Skin of body (tissue), 2 donors: ENCODE results near the gene SLC6A3. TPM values are rescaled to one million over a fixed set of nuclear protein-coding genes. Genes with fewer than 3 reads are reported as not detected.
"Not testable (repeated sequence)": the region's sequence is repeated elsewhere in the genome, so short reads cannot be mapped to it uniquely, and the experiment has no call there.

Experiments used
- DNase-seq: peaks from one replicate; lab custom pipeline; 2025; lab: John Stamatoyannopoulos, UW
- total RNA-seq: library from RNA; depleted of rRNA; stranded (reverse); fragments of >200 nt; gene quantifications from one replicate; pipeline ENCODE4 v1.2.3, GENCODE V29; 2014

The SLC6A3 gene
- total RNA-seq, 1 donor from 2014 or later: not detected

DNA sequence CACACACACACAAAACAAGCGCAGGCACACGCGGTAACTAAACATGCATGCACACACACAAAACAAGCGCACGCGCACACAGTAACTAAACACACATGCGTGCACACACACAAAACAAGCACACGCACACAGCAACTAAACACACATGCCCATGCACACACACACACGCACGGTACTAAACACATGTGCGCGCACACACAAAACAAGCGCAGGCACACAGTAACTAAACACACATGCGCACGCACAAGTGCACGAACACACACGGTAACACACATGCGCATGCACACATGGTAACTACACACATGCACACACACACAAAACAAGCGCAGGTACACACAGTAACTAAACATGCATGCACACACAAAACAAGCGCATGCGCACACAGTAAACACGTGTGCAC, 19.9 kb upstream of the SLC6A3 start:
- DNase-seq: no peak

DNA sequence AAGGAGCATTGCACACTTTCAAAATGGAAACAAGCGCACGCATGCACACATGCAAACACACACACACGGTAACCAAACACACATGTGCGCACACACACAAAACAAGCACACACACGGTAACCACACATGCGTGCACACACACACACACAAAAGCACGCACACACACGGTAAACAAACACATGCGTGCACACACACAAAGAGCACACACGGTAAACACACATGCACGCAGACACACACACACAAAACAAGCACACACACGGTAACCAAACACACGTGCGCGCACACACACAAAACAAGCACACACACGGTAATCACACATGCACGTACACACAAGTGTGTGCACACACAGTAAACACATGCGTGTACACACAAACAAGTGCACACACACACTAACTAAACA, 19.3 kb upstream of the SLC6A3 start:
- DNase-seq: no peak

DNA sequence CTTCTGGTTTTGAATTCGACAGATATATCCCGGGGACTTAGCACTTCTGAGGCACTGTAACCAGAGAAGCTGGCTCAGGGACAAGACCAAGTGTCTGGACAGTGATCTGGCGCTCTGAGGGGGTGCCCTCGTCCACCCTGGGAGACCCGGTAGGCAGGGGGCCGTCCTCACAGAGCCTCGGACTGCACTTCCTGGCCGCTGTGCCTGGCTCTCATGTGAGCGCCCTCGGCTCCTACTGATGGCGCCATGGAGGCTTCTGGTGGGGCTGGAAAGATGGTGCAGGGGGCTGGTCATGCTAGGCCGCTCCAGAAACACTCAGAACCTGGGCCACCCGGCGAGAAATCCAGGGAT, 18.8 kb upstream of the SLC6A3 start:
- no peak for DNase-seq

DNA sequence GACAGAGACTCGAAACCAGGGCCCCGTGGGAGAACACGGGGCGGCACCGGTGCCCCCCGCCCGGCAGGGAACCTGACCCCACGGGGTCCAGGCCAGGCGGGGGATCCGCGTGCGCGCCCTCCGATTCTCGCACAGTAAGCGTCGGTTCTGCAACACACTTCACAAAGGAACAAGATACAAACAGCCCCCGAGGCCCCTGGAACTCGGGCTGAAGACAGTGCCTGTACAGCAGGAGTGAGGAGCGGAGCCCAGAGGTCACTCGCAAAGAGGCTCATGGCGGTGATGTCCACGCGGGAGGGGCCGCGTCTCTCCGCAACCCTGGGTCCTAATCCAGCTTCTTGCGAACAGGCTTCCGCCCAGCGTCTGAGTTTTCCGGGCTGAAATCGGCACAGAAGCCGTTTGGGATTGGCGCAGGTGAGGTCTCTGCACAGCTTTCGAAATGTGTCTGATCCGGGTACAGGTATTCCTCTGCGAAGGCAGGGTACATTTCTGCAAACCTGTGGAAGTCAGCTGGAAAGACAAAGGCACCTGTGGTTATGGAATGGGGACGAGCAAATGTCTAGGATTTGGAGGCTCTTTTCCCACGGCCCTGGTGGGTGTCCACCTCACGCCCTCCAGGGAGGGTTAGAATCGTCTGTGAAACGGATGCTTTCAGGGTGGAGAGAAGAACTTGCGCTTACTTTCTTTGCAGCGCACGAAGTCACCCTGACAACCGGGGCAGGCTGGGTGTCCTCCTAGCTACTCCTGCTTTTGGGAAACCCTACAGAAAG, 18.3 kb upstream of the SLC6A3 start:
- DNase-seq: no peak

DNA sequence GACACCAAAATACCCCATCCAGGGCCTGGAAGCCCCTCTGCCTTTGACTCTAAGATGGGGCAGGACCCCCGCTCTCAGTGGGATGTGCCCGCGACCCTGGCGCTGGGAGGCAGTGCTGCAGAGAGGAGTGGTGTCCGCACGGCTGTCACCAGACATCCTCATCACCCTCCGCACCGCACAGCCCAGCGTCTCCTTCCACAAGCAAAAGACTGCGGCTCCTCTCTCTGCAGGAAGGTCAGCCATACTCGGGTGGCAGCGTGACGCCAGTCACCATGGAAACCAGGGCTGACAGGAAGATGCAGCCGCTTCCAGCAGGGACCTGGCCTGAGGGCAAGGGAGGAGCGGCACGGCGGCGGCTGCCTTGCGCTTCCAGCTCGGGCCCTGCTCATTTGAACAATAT, 17.1 kb upstream of the SLC6A3 start:
- no peak for DNase-seq

DNA sequence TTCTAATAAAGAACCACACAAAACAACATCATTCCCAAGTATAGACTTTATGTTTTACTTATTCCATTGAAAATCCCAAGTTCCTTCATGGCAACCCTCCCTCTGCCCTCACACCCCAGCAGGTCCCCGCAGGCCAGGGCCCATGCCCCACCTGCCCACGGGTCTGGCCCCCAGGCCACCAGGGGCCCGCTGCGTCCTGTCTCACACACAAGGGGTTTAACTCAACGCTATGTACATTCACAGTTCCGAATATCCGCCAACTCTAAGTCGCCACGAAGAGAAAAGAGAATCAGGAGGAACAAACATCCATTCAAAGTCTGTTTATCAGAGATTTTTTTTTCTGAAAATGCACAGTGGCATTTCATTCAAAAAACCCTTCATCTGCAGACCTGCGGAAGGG, 16.2 kb upstream of the SLC6A3 start:
- no peak for DNase-seq

DNA sequence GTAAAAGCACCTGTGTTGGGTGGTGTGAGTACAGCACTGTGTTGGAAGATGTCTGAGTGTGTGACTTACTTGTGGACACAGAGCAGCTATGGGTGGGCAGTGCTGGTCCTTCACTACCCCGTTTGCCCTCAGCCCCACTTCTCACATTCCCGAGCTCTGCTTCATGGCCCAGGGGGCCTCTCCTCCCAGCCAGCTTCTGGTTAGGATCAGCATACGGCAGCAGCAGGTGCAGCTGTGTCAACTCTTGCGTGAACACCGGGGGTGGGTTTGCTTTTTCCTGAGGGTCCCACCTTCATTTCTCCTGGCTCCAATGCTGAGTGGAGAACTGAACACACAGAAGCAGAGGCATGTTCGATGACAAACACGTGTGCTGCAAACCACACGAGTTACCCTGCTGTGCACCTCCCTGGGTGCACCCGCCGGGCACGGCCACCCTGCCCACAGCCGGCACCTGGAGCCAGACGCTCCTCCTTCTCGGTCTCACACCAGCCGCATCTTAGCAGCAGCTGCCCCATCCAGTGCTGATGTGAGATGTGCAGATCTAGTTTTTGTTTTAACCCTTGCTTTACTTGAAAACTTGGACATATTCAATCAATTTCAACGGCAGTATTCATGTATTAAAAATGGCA, 14.9 kb upstream of the SLC6A3 start:
- no peak for DNase-seq

DNA sequence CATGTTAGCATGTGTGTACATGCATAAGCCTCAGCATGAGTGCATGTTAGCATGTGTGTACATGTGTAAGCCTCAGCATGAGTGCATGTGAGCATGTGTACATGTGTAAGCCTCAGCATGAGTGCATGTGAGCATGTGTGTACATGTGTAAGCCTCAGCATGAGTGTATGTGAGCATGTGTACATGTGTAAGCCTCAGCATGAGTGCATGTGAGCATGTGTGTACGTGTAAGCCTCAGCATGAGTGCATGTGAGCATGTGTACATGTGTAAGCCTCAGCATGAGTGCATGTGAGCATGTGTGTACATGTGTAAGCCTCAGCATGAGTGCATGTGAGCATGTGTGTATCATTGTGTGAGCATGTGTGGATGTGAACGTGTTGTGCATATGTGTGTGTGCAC, 14.2 kb upstream of the SLC6A3 start:
- DNase-seq: not testable (repeated sequence)

DNA sequence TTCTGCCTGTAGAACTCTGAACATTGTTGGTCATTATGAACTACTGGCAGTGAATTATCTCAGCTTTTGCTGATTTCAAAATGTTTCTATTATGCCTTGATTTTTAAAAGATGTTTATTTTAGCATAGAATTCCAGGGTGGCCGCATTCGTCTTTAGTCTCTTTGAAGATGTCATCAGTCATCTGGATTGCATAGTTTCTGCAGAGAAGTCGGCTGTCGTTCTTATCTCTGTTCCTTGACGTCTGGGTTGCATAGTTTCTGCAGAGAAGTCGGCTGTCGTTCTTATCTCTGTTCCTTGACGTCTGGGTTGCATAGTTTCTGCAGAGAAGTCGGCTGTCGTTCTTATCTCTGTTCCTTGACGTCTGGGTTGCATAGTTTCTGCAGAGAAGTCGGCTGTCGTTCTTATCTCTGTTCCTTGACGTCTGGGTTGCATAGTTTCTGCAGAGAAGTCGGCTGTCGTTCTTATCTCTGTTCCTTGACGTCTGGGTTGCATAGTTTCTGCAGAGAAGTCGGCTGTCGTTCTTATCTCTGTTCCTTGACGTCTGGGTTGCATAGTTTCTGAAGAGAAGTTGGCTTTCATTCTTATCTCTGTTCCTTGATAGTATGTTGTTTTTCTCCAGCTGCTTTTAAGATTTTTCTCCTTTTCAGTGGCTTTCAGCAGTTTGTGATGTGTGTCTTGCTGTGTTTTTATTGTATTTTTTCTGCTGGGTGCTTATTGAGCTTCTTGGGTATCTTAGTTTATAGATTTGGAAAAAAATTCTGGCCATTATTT, 11.1 kb upstream of the SLC6A3 start:
- not testable (repeated sequence) for DNase-seq

DNA sequence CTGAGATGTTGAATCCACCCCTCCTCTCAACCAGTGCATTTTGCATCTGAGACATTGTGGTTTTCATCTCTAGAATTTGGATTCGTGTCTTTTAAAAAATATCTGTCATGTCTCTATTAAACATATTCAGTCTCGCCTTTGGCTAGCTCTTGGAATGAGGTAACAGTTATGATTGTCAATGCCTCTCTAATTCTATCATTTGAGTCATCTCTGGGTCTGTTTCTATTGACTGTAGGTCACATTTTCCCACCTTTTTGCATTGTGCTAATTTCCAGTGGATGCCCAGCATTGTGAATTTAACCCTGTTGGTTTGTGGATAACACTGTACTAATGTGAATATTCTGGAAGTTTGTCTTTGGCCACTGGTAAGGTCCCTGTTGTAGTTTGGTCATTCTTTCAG, 8.4 kb upstream of the SLC6A3 start:
- no peak for DNase-seq

DNA sequence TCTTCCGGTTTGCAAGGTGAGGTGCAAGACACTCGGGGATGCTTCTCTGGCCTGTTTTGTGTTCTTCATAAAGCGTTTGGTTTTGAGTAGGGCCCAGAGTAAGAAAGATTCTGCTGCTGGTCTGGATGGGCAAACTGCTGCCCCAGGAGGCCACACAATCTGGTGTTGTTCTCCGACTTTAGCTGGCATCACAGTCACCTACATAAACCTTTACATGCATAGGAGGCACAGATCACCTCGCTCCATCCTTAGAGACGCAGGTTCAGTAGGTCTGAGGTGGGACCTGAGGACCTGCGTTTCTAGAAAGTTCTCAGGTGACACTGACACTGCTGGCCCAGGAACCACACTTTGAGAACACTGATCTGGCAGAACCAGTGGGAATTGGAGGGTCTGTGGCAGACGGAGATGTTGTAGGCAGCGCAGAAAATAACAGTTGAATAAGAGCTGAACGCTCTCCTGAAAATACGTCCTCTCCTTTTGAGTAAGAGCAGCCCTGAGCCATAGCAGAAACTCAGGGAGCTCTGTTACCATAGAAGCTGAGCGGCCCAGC, 3.9 kb upstream of the SLC6A3 start:
- DNase-seq: no peak

DNA sequence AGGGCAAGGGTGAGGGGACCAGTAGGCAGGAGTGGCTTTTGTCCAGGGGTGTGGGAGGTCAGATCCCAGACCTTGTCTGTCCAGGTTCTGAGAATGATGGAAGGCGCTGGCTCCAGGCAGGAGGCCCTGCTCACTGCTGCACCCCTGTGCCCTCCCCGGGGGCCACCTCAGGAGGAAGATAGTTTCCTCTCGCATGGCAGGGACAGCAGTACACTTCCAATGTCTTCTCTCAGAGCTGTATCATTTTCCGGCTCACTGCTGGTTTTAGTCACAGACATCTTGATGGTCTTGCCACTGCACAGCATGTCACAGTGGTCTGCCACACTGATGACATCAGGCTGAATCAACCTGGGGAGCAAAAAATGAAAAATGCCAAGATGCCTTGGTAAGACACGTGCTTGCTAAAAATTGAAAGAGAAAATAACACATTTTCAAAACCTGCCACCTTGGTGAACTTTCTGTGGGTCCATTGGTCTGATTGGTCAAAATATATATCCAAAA, 3.3 kb upstream of the SLC6A3 start:
- DNase-seq: no peak

DNA sequence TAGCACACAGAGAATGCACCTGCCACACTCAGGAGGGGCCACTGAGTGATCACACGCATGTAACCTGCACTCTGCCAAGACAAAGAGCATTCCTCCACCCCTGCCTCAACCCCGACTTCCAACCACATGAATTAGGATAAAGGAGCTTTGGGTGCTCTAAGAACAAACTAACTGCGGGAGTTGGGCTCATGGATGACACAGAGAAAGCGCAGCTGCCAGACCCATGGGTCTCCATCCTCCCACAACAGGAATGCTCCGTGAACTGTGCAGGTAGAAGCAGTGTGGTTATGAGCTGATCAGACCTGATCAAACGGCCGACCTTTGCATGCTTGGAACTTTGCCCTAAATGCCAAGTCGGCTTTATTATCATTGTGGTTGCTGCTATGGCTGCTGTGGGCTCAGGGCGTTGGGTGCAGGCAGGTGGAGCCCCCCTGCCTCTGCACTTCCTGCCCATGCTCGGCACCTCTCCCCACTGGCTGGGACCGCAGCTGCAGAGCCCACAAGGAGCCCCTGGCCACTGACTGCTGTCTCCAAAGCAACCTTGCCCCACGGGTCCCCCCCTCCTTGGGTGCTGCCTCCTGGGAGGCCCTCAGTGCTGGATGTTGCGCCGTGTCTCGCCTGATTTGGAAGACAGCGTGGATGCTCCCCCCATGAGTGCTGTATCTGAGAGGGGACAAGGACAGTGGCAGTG, 2.6 kb upstream of the SLC6A3 start:
- no peak for DNase-seq

DNA sequence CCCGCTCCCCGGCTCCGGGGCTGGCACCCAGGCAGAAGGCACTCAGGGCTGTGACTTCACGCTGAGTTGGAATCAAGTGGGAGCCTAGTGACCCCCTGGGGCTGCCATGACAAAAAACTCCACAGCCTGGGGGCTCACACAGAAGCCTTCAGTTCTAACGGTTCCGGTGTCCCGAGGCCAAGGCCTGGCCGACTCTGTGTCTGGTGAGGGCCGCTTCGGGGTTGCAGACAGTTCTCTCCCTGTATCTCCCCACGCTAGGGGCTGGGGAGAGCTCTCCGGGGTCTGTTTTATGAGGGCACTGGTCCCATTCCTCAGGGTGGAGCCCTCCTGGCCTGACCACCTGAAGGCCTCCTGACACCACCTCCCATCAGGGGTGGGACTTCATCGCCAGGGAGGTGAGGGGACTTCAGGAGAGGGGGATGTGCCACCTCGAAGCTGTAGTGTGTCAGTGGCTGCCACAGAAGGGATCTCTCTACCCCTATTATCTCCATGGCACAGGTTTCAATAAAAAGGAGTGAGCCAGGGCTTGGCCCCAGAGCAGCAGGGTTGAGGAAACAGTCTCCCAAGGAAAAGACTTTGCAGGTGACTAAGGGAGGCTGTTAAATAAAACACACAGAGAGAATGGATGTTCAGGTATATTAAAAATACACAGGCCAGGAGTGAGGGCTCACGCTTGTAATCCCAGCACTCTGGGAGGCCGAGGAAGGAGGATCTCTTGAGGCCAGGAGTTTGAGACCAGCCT, 1.5 kb upstream of the SLC6A3 start:
- DNase-seq: no peak

DNA sequence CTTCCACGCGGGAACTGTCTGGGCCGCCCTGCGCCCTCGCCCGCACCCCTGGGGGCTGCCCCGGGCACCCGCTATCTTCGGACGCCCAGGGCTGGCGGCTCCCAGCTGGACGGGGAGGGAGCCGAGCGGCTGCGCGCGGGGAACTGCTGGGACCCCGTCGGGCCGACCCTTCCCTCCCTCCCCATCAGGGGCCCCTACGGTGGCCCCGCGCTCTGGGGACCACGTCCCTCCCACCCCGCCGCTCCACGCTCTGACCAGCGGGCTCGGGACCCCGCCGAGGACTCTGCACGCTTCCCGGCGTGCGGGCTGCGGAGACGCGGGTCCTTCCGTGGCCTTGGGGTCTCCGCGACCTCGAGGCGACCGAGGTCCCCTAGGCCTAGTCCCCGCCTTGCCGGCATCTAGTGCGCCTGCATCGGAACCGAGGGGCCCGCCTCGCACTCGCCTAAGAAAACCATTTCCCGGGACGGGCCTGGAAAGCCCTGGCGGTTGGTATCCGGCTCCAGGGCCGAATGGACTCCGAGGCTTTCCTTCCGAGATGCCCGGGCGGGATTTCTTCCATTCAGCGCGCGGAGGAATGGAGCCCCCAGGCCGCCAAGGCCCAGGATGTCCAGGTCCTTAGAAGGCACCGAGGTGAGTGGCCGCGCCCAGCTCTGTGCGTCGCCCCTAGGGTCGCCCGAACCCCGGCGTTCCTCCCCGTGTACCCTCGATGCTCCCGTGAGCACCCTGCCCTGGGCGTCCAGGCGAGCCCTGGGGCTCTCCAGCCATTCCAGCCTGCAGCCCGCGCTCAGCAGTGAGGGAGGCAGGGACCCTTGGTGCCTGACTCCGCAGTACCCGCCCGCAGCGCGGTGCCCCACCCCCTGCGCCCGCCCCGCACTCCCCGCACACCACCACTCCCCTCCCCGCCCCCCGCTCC, 705 bp upstream of the SLC6A3 start:
- no peak for DNase-seq

DNA sequence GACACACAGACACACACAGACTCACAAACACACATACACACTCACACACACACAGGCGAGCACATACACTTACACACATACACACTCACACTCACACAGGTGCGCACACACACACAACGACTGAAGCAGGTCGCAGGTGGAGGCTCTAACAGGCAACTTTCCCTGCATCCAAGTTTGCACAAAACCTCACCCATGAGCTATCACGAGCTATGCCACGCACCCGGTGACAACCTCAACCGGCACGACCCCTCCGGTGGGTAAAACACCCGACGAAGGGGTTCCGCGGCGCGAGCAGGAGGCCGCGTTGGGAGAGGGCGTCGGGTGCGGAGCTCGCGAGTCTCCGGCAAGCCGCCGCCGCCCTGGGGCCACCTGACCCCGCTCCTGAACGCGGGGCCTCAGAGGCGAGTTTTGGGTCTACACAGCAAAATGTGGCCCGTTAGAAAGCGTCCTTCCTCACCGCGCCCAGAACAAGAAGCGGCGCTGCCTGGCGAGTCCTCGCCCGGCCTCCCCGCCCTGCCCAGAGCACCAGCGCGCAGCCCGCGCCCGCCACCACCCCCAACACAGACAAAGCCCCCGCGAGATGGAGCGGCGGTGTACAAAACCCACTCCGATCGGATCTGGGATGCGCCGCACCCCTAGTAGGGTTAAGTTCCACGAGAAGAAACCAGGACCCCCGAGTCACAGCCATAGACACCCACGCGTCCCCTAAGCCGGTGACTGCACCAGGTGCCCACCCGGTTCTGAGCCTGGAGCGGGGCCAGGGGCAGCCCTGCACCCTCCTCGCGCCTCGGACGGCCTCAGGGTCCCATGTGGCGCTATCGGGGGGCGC, 665 bp downstream of the SLC6A3 start:
- no peak for DNase-seq

DNA sequence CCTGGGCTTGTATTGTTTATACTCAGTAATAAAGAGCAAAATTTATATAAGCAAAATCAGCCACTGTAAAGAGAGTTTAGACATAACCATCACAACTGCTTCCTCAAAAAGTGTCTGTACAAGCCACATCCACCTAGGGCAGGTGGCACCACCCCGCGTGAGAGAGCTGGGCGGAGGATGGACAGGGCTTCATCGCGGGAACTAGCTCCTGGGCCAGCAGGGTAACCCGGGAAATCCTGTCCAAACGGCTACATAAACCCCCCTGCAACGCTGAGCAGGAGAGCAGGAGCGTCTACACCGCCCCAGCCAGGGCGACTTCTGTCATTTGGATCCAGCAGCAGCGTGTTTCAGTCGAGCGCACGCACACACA, 1.3 kb downstream of the SLC6A3 start:
- DNase-seq: no peak

DNA sequence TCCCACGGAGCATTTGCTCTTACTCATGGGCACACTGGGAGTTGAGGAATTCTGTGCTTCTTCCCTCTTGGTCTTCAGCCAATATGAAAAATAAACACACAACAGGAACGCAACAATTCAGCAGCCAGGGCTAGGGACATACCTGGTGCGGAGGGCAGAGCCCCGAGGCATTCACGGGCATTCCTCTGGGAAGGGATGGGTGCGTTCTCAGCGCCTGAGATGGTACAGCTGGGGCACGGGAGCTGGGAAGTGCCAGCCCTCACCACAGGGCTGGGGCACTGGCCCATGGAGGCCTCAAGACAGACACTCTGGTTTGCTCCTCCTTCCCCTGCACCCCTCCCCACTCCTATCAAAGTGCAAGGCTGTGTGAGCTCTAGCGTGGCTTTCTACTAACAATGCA, 2.1 kb downstream of the SLC6A3 start:
- DNase-seq: no peak
